GM23338 (cell line): ENCODE measurements around the gene F13A1. TPM values are rescaled to one million over a fixed set of nuclear protein-coding genes. Genes with fewer than 3 reads are reported as not detected.
A peak's percentile ranks its signal among the peaks of the same experiment; 100 is the strongest.

ENCODE experiments used
- ATAC-seq: fragments of 200-7000 bp; cut with Tn5 transposase; 3 replicates; pipeline ENCODE4 v1.9.1; 2020
- DNase-seq: peaks from one replicate; pipeline ENCODE4 v3.0.0-alpha.2; 2015; ENCODE audit warnings: low spot score
- H2AFZ ChIP-seq: fragments of 200-600 bp; sonication (generic); 2 replicates; pipeline ENCODE4 v1.8.0; 2016; ENCODE audit warnings: antibody characterized with exemption, mild to moderate bottlenecking, moderate library complexity
- H3F3A ChIP-seq: fragments of 200-600 bp; sonication (generic); replicated peaks from 2 replicates; pipeline ENCODE4 v1.8.0; 2017; ENCODE audit warnings: antibody characterized with exemption, mixed run types, low read depth
- H3K27ac ChIP-seq: fragments of 200-600 bp; sonication (generic); 2 replicates; pipeline ENCODE4 v1.6.1; 2016; ENCODE audit warnings: low read depth
- H3K27me3 ChIP-seq: fragments of 200-600 bp; sonication (generic); 2 replicates; pipeline ENCODE4 v1.8.0; 2016; ENCODE audit warnings: mild to moderate bottlenecking, mixed run types, moderate library complexity; ENCODE audit not compliant: insufficient read depth
- H3K36me3 ChIP-seq: fragments of 200-600 bp; sonication (generic); 2 replicates; pipeline ENCODE4 v1.8.0; 2016; ENCODE audit warnings: mild to moderate bottlenecking; ENCODE audit not compliant: insufficient read depth
- H3K4me1 ChIP-seq: fragments of 200-600 bp; sonication (generic); 2 replicates; pipeline ENCODE4 v1.8.0; 2016; ENCODE audit warnings: mild to moderate bottlenecking, moderate library complexity; ENCODE audit not compliant: insufficient read depth
- H3K4me2 ChIP-seq: fragments of 200-600 bp; sonication (generic); 2 replicates; pipeline ENCODE4 v1.7.1; 2017; ENCODE audit warnings: mixed run types
- H3K4me3 ChIP-seq: fragments of 200-600 bp; sonication (generic); 2 replicates; pipeline ENCODE4 v1.6.1; 2016; ENCODE audit warnings: mixed run types
- H3K79me2 ChIP-seq: fragments of 200-600 bp; sonication (generic); replicated peaks from 2 replicates; pipeline ENCODE4 v1.8.0; 2017; ENCODE audit warnings: mild to moderate bottlenecking; ENCODE audit not compliant: insufficient read depth
- H3K9me2 ChIP-seq: fragments of 200-600 bp; sonication (generic); 2 replicates; pipeline ENCODE4 v1.8.0; 2017; ENCODE audit not compliant: insufficient read depth
- H4K20me1 ChIP-seq: fragments of 200-600 bp; sonication (generic); replicated peaks from 2 replicates; pipeline ENCODE4 v1.8.0; 2017; ENCODE audit warnings: mild to moderate bottlenecking; ENCODE audit not compliant: insufficient read depth
- H3K27ac Mint-ChIP-seq: 2 replicates; pipeline ENCODE4 v1.8.0; 2020; ENCODE audit warnings: inconsistent platforms, mild to moderate bottlenecking, moderate library complexity, mixed read lengths
- H3K27me3 Mint-ChIP-seq: 3 replicates; pipeline ENCODE4 v1.8.0; 2022; ENCODE audit warnings: low read depth, mild to moderate bottlenecking, moderate library complexity, mixed read lengths, inconsistent platforms; ENCODE audit not compliant: insufficient read depth, poor library complexity
- H3K36me3 Mint-ChIP-seq: 3 replicates; pipeline ENCODE4 v1.8.0; 2021; ENCODE audit warnings: low read depth, mild to moderate bottlenecking, inconsistent platforms, moderate library complexity, mixed read lengths
- H3K4me1 Mint-ChIP-seq: 3 replicates; pipeline ENCODE4 v1.8.0; 2020; ENCODE audit warnings: mild to moderate bottlenecking, inconsistent platforms, mixed read lengths
- H3K4me3 Mint-ChIP-seq: 3 replicates; pipeline ENCODE4 v1.8.0; 2021; ENCODE audit warnings: moderate library complexity, mild to moderate bottlenecking, inconsistent platforms, mixed read lengths
- H3K9me3 Mint-ChIP-seq: 3 replicates; pipeline ENCODE4 v1.8.0; 2020; ENCODE audit warnings: moderate library complexity, mild to moderate bottlenecking, inconsistent platforms, mixed read lengths
- CREB1 ChIP-seq: fragments of 250-450 bp; sonication (Bioruptor Pico); IDR thresholded peaks from 2 replicates; pipeline ENCODE4 v1.5.0; 2020; ENCODE audit warnings: low read depth, mild to moderate bottlenecking, moderate library complexity
- EZH2 ChIP-seq: fragments of 200-600 bp; sonication (generic); IDR thresholded peaks from one replicate; pipeline ENCODE4 v1.8.0; 2017; ENCODE audit warnings: antibody characterized with exemption, mild to moderate bottlenecking, low read depth; ENCODE audit not compliant: unreplicated experiment
- JUNB ChIP-seq: IDR thresholded peaks from one replicate; pipeline ENCODE4 v1.6.1; 2016; ENCODE audit warnings: antibody characterized with exemption; ENCODE audit not compliant: unreplicated experiment
- NANOG ChIP-seq: IDR thresholded peaks from 2 replicates; pipeline ENCODE4 v1.6.1; 2016; ENCODE audit warnings: antibody characterized with exemption, borderline replicate concordance
- REST ChIP-seq: IDR thresholded peaks from one replicate; pipeline ENCODE4 v1.6.1; 2018; ENCODE audit warnings: antibody characterized with exemption; ENCODE audit not compliant: unreplicated experiment
- ZNF331 ChIP-seq: fragments of 250-450 bp; sonication (Bioruptor Pico); IDR thresholded peaks from 2 replicates; pipeline ENCODE4 v1.5.0; 2020; ENCODE audit warnings: low read depth, mild to moderate bottlenecking, moderate library complexity
- polyA plus RNA-seq: library from polyadenylated mRNA; unstranded; fragments of >200 nt; fragmentation: Nextera tagmentation; extraction: Ambion mirVana; gene quantifications from 2 replicates; pipeline ENCODE4 v1.2.1, GENCODE V29; 2016
- total RNA-seq: library from RNA; depleted of rRNA; stranded (reverse); fragments of >200 nt; shearing (Covaris generic); gene quantifications from 2 replicates; pipeline ENCODE4 v1.2.3, GENCODE V29; 2014
- TF ChIP-seq, protein P1 (sequence below), 2 experiments: fragments of 200-600 bp in 1 of 2; sonication (generic) in 1 of 2; conservative IDR thresholded peaks; 2 replicates each; pipeline versions ENCODE4 v1.5.1 to v1.6.1; 2016 to 2017; ENCODE audit warnings: antibody characterized with exemption in 2 of 2, low read depth in 2 of 2, mild to moderate bottlenecking in 2 of 2, moderate library complexity in 1 of 2
- TF ChIP-seq, protein P2 (sequence below): IDR thresholded peaks from 2 replicates; pipeline ENCODE4 v1.6.1; 2016; ENCODE audit warnings: antibody characterized with exemption

F13A1 gene
- total and polyA plus RNA-seq, 2 experiments from 2014 or later, result 0.31 to 0.32 TPM

GRCh38 chr6:6225885-6226529 lies 94.5 kb downstream of the F13A1 start (continued):
- TF ChIP-seq CREB1 (CRISPR knock-in tag) (no peak), ZNF331 (CRISPR knock-in tag) (no peak), EZH2 (no peak)
- TF ChIP-seq, protein P1, sequence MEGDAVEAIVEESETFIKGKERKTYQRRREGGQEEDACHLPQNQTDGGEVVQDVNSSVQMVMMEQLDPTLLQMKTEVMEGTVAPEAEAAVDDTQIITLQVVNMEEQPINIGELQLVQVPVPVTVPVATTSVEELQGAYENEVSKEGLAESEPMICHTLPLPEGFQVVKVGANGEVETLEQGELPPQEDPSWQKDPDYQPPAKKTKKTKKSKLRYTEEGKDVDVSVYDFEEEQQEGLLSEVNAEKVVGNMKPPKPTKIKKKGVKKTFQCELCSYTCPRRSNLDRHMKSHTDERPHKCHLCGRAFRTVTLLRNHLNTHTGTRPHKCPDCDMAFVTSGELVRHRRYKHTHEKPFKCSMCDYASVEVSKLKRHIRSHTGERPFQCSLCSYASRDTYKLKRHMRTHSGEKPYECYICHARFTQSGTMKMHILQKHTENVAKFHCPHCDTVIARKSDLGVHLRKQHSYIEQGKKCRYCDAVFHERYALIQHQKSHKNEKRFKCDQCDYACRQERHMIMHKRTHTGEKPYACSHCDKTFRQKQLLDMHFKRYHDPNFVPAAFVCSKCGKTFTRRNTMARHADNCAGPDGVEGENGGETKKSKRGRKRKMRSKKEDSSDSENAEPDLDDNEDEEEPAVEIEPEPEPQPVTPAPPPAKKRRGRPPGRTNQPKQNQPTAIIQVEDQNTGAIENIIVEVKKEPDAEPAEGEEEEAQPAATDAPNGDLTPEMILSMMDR (conservative IDR thresholded peaks at IDR 0.05; ENCODE audit: low read depth in 2 of 2), result no peak

DNA sequence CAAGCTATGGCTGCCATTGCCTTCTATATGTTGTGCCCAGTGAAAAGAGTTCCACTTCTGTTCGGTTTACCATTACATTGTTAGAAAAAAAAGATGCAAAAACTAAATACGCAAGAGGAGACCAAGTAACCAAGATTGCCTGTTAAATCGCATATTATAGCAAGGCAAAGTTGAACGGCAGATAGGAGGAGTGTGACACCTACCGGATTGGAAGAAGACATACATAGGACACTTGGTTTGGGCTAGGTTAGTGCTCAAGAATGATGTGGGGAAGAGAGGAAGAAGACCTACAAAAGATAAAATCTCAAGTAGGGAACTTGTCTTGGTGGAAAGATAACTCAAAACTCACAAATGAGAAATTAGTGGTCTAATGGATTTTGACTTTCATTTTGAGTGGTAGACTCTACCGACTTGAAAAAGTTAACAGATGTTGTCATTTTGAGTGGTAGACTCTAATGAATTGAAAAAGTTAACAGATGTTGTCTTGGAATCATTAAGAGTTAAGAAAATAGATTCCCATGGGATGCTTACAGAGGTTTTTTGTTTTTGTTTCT lies 95.5 kb downstream of the F13A1 start:
- no peak overlapping the region for H3K4me2 ChIP-seq

More for the DNA sequence above, 95.5 kb downstream of the F13A1 start:
- no peak overlapping the region for H3K4me3 ChIP-seq
- Mint-ChIP-seq H3K4me1 (peaks cover 6% of the 10 kb centered on the region; the same call in 2 of the 3 replicates), H3K36me3 (no peaks in the 10 kb centered on the region), H3K27me3 (no peaks in the 10 kb centered on the region), H3K27ac (no peak overlapping the region), H3K4me3 (no peak overlapping the region), H3K9me3 (no peaks in the 10 kb centered on the region)
- H3K36me3 ChIP-seq, result no peaks in the 10 kb centered on the region
- H3K79me2 ChIP-seq, result no peaks in the 10 kb centered on the region
- no peak for DNase-seq
- H3F3A ChIP-seq, result no peaks in the 10 kb centered on the region
- no peaks in the 10 kb centered on the region for H3K27me3 ChIP-seq
- TF ChIP-seq JUNB (no peak), NANOG (no peak), REST (no peak)
- TF ChIP-seq, protein P1 (conservative IDR thresholded peaks at IDR 0.05; ENCODE audit: low read depth in 2 of 2), result peak; percentile 12 to 34; a peak in 2 of 4 replicates
- TF ChIP-seq, protein P2, sequence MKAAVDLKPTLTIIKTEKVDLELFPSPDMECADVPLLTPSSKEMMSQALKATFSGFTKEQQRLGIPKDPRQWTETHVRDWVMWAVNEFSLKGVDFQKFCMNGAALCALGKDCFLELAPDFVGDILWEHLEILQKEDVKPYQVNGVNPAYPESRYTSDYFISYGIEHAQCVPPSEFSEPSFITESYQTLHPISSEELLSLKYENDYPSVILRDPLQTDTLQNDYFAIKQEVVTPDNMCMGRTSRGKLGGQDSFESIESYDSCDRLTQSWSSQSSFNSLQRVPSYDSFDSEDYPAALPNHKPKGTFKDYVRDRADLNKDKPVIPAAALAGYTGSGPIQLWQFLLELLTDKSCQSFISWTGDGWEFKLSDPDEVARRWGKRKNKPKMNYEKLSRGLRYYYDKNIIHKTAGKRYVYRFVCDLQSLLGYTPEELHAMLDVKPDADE, result no peak
- no peak overlapping the region for H2AFZ ChIP-seq
- ATAC-seq, result no peak
- H4K20me1 ChIP-seq, result no peaks in the 10 kb centered on the region
- H3K9me2 ChIP-seq, result peaks cover 7% of the 10 kb centered on the region
- H3K4me1 ChIP-seq, result no peaks in the 10 kb centered on the region
- H3K27ac ChIP-seq, result no peak overlapping the region
